IMR-90 (cell line): Measurements from ENCODE around the gene HGFAC.

Source experiments
- MAFK ChIP-seq: IDR thresholded peaks from 2 replicates; pipeline ENCODE4 v1.6.1; 2012; ENCODE audit warnings: low read depth, low read length, improper control_type of control experiment
- TF ChIP-seq, protein P1 (sequence below): conservative IDR thresholded peaks from 2 replicates; pipeline ENCODE4 v1.5.1; 2012; ENCODE audit warnings: mild to moderate bottlenecking, low read depth, low read length, improper control_type of control experiment

DNA sequence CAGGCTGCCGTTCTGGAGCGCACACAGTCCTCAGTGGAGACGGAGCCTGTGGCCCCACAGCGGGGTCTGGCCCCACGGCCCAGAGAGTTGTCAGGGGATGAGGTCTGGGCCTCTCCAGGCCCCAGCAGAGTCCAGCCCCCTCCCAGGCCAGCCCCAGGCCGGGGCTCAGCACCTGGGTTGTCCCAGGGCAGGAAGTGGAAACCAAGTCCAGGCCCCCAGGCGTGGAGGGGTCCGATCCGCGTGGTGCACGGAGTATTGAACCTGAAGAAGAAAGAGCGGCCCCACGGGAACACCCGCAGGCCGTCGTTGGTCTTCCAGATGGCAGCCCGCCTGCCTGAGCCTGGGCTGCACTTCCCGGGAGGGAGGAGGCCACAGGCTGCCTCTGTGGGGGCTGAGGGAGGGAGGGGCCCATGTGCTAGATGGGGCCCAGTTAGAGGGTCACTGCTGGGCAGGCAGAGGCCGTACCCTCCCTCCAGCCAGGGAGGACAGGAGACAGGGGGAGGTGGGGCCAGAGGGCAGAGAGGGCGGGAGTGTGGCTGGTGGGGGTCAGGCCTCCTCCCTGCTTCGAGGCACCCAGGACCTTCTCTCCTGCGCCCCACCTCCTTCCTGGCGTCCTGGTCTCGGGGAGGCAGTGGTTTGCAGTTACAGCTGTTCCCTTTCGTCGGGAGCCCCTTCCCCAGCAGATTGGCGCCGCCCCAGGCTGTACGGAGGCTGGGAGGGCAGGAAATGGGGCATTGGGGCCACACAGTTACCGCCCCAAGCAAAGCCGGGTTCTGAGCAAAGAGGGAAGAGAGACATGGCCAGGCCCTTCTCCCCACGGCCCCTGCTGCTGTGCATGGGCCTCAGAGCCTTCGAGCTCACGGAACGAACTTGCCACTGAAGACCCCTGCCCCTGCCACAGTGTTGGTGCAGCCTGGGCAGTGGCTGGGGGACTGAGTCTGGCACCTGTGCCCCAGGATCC lies 8.1 kb downstream of the HGFAC start:
- TF ChIP-seq, protein P1, sequence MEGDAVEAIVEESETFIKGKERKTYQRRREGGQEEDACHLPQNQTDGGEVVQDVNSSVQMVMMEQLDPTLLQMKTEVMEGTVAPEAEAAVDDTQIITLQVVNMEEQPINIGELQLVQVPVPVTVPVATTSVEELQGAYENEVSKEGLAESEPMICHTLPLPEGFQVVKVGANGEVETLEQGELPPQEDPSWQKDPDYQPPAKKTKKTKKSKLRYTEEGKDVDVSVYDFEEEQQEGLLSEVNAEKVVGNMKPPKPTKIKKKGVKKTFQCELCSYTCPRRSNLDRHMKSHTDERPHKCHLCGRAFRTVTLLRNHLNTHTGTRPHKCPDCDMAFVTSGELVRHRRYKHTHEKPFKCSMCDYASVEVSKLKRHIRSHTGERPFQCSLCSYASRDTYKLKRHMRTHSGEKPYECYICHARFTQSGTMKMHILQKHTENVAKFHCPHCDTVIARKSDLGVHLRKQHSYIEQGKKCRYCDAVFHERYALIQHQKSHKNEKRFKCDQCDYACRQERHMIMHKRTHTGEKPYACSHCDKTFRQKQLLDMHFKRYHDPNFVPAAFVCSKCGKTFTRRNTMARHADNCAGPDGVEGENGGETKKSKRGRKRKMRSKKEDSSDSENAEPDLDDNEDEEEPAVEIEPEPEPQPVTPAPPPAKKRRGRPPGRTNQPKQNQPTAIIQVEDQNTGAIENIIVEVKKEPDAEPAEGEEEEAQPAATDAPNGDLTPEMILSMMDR: no peak
- TF ChIP-seq MAFK: no peak
